GM19395 (cell line): Measurements from ENCODE around the gene FANCE.
"Not testable (repeated sequence)": the region's sequence is repeated elsewhere in the genome, so short reads cannot be mapped to it uniquely, and the experiment has no call there.

Experiments used
- ATAC-seq: cut with Tn5 transposase; IDR thresholded peaks from one replicate; pipeline ENCODE4 v1.9.1; 2021; ENCODE audit warnings: mild to moderate bottlenecking, moderate library complexity; ENCODE audit not compliant: unreplicated experiment

The FANCE gene

DNA sequence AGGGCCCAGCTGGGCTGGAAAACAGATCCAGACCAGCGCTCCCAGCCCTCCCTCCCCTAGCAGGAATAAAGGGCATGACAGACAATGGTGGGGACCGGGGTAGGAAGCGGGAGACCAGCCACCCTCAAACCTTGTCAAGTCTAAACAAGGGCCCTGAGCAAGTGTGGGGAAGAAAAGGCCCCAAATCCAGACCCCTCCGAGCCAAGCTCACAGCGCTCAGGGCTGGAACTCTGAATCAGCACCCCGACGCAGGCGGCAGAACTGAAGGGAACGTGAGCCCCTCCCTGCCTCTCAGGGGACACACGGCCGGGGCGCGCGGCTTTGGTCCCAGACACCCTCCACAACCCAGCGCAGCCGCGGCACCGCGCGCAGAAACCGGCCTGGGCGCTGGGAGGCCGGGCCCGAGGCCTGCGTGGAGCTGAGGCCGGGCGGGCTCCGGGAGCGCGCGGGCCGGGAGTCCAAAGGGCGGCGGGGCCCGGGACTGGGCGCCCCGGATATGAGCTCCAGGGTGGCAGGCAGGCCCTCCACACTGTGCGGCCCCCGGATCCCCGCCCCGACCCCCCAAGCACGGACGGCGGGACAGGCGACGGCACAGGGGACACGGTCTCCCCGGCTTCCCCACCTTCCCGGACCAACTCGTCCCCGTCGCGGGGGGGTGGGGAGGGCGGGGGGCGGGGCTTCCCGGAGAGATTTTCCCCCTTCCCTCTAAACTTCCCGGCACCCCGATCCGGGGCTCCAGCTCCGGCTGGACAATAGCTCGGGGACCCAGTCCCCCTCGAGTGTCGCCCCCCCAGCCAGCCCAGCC lies 44.1 kb downstream of the FANCE start:
- ATAC-seq = no peak

GRCh38 chr6:35496841-35497570 lies 44.9 kb downstream of the FANCE start, which contains the start of gene TEAD3:
TEAD3 (minus strand) TSS chr6:35497079.
- ATAC-seq = no peak

DNA sequence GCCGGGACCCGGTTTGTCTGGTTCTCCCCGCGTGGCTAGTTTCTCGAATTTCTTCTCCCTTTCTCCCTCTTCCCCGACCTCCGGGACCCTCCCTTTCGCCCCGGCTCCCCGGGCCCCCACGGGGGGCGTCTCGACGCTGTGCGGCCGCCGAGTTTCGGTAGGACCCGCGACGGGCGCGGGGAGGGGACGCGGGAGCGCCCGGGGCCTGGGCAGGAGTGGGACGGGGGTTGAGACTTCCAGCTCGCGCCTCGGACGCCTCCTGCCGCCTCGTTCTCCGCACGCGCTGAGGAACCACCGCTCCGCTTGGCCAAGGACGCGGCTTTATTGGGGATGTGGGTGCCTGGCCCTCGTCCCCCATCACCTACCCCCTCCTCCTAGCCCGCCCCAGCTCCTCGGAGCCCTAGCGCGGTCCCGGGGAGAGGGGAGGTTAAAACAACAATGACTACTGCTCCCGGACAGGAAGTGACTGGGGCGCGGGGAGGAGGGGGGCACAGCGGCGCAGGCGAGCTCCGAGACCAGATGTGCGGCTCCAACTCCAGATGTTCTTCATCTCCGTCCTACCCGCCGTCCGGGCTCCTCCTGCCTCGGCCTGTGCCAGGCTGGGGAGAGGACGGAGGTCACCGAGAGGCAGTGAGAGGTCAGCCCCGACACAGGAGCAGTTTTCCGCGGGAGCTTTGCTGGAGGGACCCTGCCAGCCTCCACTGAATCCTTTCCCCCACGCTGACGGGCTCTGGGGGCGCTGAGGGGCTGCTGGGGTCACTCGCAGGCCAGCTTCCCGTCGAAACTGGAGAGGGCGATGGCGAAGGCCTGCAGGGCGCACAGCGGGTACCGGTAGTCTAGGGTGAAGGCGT lies 45.7 kb downstream of the FANCE start:
- no peak for ATAC-seq

DNA sequence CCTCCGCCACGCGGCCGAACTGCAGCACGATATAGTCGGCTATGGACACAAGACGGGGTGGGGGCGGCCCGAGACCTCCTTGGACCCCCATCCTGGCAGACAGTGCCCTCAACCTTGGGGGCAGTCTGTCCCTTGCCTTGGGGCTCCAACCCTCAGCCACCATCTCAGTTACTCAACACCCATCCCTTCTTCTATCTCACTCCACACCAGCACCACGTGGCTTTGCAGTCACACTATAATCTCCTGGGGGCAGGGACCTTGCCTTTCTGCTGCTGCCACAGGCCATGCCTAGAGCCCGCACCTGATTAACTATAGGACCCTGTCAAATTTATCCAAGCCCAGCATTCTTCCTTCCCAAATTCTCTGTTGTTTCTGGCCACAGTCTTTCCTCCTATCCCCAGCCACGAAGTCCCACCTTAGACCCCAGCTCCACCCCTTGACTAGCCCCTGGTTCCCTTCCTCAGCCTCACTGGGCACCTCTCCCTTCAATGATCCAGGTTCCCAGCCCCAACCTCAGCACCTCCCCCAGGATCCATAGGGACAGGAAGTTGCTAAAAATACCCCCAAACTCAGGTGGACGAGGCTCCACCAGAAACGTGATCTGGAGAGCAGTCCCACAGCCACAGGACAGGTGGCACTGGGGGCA lies 46.4 kb downstream of the FANCE start:
- ATAC-seq = no peak

DNA sequence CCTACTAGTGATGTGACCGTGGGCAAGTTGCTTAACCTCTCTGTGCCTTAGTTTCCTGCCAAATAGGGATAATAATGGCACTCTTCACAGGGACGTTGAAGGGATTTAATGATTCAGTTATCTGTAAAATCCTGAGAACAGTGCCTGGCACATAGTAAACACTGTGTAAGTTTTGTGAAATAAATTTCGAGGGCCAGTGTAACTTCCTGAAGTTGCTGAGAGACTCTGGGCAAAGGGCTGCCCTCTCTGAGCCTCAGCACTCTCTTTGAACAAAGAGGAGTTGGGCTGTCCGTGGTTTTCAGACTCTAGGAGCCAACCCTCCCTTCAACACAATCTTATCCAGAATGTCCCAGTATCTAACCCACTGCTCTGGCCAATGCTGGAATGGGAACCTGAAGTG lies 47.2 kb downstream of the FANCE start:
- no peak for ATAC-seq

DNA sequence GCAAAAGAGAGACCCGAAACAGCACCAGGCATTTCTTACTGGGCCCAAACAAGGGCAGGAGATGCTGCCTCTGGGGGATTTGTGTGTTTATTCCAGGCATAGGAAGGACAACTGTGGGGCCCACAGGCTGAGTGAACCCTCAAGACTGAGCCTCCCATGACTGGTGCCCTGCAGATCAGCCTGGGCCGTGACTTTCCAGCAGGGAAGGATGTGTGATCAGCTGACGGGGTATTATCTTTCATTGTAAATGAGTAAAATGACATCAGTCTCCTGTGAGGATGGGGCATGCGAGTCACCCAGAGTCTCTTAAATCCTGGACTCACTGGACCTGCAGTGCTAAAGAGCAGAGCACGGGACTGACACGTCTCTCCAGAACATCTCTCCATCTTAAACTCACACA lies 48.6 kb downstream of the FANCE start:
- no peak for ATAC-seq

GRCh38 chr6:35501784-35502183 lies 49.6 kb downstream of the FANCE start:
- no peak for ATAC-seq

DNA sequence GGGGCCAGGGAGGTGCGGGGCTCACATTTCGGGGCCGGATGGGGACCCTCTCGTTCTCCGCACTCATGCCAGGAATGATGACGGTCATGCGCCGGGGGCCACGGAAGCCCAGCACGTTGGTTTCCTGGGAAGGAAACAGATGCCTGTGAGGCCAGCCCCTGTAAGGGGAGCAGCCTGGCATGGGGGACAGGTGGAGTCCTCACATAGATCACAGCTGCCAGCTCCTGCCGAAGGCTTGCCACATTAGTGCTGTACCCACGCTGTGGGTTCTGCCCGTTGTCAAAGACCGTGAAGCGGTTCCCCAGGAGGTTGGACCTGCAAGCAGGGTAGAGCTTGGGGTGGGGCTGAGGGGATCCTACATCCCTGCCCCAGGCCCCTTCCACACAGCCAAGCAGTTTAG lies 51.4 kb downstream of the FANCE start:
- no peak for ATAC-seq

DNA sequence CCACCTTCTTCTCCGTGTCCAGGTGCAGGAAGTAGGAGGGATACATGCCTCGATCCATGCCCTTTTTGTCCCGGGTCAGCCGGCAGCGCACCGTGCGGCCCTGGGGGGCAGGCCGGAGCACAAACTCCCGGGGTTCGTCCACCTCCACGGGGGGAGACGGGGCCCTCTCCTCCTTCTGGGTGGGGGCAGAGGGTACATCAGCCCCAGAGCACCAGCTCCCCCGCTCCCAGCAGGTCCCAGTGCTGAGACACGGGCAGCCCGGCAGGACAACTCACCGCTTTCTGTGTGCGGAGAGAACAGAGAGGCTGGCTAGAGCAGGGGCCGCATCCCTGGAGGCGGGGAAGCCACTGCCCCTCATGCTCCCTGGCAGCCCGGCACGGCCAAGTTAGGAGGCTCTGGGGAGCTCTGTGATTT lies 53.9 kb downstream of the FANCE start:
- ATAC-seq = no peak

- no peak for ATAC-seq
Measured at GRCh38 chr6:35506536-35506935, 54.4 kb downstream of the FANCE start.

- ATAC-seq = no peak
Measured at GRCh38 chr6:35507221-35507620, 55.1 kb downstream of the FANCE start.

- ATAC-seq = no peak
Measured at GRCh38 chr6:35508027-35508426, 55.9 kb downstream of the FANCE start.

GRCh38 chr6:35508542-35508941 lies 56.4 kb downstream of the FANCE start:
- no peak for ATAC-seq

- ATAC-seq = no peak
Measured at GRCh38 chr6:35510916-35511561, 58.9 kb downstream of the FANCE start.

DNA sequence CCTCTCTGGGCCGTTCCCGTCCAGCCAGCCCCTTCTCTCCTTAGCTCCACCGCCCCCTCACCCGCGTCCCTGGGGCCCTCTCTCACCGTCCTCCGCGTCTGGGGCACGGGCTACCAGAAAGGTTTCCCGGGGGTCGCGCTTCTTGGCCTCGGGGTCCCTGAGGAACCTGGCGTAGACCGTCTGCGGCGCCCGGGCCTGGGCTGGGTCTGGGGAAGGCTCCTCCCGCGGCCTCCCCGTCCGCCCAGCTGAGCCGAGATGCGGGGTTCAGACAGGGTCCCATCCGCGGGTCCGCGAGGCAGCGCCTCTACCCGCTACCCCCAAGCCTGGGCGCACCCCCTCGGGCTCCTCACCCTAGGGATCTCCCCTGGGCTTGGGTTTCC lies 59.4 kb downstream of the FANCE start:
- no peak for ATAC-seq

- ATAC-seq = no peak
Measured at GRCh38 chr6:35512006-35512405, 59.9 kb downstream of the FANCE start.

DNA sequence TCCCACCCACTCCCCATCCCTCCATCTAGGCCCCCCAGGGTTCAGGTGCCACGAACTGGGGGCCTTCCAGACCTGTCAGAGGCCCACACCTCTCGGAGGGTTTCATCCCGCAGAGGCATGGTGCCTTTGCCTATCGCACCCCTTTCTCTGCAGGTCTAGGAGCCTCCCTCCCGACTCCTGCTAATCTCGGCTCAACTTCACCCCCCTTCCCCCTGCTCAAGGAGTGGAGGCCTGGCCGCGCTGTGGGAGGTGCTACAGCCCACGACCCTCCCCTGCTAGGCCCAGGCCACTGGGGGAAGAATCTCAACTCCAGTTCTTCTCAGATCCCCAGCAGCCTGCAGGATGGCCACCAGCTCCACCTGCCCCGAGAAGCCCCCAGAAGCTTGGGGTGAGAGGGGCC lies 60.6 kb downstream of the FANCE start, which contains the start of gene TULP1:
TSS of gene TULP1 (minus strand) at position 157 of the 400 bp plus-strand sequence. CDS start at position 119, 38 bp downstream.
- ATAC-seq = no peak

DNA sequence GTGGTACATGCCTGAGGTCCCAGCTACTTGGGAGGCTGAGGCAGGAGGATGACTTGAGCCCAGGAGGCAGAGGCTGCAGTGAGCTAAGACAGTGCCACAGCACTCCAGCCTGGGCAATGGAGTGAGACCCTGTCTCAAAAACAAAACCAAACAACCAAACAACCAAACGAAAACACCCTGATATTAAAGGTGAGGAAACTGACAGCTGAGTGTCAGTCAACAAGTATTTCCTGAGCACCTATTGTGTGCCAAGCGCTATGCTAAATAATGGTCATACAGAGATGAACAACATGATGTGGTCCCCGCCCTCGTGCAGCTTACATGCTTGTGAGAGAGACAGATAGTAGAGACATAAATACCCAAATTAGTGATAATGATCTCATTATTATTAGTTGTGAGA lies 62.4 kb downstream of the FANCE start:
- no peak for ATAC-seq

DNA sequence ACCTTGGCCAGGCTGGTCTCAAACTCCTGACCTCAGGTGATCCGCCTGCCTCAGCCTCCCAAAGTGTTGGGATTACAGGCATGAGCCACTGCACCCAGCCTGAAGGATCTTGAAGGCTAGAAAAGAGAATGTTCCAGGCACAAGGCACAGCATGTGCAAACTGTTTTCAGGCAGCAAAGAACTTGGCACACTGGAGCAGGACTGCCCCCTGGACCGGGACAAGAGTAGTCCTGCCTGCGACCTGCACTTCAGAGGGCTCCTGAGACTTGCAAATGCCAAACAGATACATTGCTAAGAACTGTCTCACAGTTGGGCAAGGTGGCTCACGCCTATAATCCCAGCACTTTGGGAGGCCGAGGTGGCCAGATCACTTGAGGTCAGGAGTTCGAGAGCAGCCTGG lies 63.8 kb downstream of the FANCE start:
- ATAC-seq = not testable (repeated sequence)
